HEK293 (cell line): ENCODE measurements around the gene ZNF326.

ENCODE experiments used
- CTCF ChIA-PET: fragments of 350-600 bp; formaldehyde crosslinking; extraction: SDS; loops from one replicate; lab custom pipeline; 2021; ENCODE audit warnings: antibody characterized with exemption; lab: Yijun Ruan, JAX
- POLR2A ChIA-PET: fragments of 300-600 bp; formaldehyde crosslinking; extraction: SDS; loops from one replicate; lab custom pipeline; 2020; ENCODE audit warnings: antibody characterized with exemption, inconsistent platforms; lab: Yijun Ruan, JAX
- H3K27ac ChIP-seq: fragments of 200-500 bp; sonication (Bioruptor generic); 2 replicates; pipeline ENCODE4 v1.5.1; 2014; ENCODE audit warnings: low read depth, low read length, control low read depth, inconsistent platforms; ENCODE audit errors: extremely low read depth
- H3K36me3 ChIP-seq, 2 experiments: fragments of 200-500 bp in 1 of 2; sonication (Bioruptor generic) in 1 of 2; 1 replicate in 1 of 2; 2 replicates in 1 of 2; pipeline ENCODE4 v1.5.1; 2014 to 2017; ENCODE audit warnings: inconsistent platforms in 2 of 2, low read length in 2 of 2; ENCODE audit not compliant: control insufficient read depth in 2 of 2, insufficient read depth in 1 of 2
- H3K4me1 ChIP-seq: fragments of 200-500 bp; sonication (Bioruptor generic); 2 replicates; pipeline ENCODE4 v1.5.1; 2014; ENCODE audit warnings: mild to moderate bottlenecking, low read length, inconsistent platforms; ENCODE audit not compliant: control insufficient read depth, insufficient read depth
- H3K4me3 ChIP-seq: 2 replicates; pipeline ENCODE4 v1.5.1; 2011; ENCODE audit warnings: low read depth, mild to moderate bottlenecking, control low read depth, low read length, moderate library complexity
- H3K9me3 ChIP-seq: fragments of 200-500 bp; sonication (Bioruptor generic); 2 replicates; pipeline ENCODE4 v1.5.1; 2014; ENCODE audit warnings: low read depth, low read length, inconsistent platforms; ENCODE audit not compliant: control insufficient read depth, insufficient read depth
- FEZF1 ChIP-seq: fragments of 450-650 bp; formaldehyde crosslinking; IDR thresholded peaks from 2 replicates; pipeline ENCODE4 v1.5.1; 2016; ENCODE audit warnings: missing biosample characterization, missing genetic modification characterization
- HOXC10 ChIP-seq: sonication (generic); formaldehyde crosslinking; IDR thresholded peaks from 2 replicates; pipeline ENCODE4 v1.8.1; 2023; ENCODE audit warnings: mild to moderate bottlenecking, missing genetic modification reagents
- KLF1 ChIP-seq: fragments of 450-650 bp; formaldehyde crosslinking; IDR thresholded peaks from 2 replicates; pipeline ENCODE4 v1.5.1; 2016; ENCODE audit warnings: missing biosample characterization, missing genetic modification characterization
- MZF1 ChIP-seq: fragments of 450-650 bp; formaldehyde crosslinking; IDR thresholded peaks from 2 replicates; pipeline ENCODE4 v1.5.1; 2017; ENCODE audit warnings: missing biosample characterization, missing genetic modification characterization, borderline replicate concordance
- SCRT2 ChIP-seq: fragments of 450-650 bp; formaldehyde crosslinking; IDR thresholded peaks from 2 replicates; pipeline ENCODE4 v1.5.1; 2016; ENCODE audit warnings: missing biosample characterization, missing genetic modification characterization
- SETDB1 ChIP-seq: IDR thresholded peaks from one replicate; pipeline ENCODE4 v1.6.1; 2017; ENCODE audit warnings: mild to moderate bottlenecking, low read length, moderate library complexity, mixed read lengths; ENCODE audit not compliant: insufficient read length
- ZBTB17 ChIP-seq: fragments of 450-650 bp; formaldehyde crosslinking; IDR thresholded peaks from 2 replicates; pipeline ENCODE4 v1.5.1; 2016; ENCODE audit warnings: missing biosample characterization, missing genetic modification characterization
- ZNF10 ChIP-seq: fragments of 450-650 bp; formaldehyde crosslinking; IDR thresholded peaks from 2 replicates; pipeline ENCODE4 v1.5.1; 2017; ENCODE audit warnings: missing biosample characterization, missing genetic modification characterization
- ZNF132 ChIP-seq: fragments of 450-650 bp; formaldehyde crosslinking; IDR thresholded peaks from 2 replicates; pipeline ENCODE4 v1.5.1; 2017; ENCODE audit warnings: missing biosample characterization, missing genetic modification characterization, borderline replicate concordance
- ZNF530 ChIP-seq: fragments of 450-650 bp; formaldehyde crosslinking; IDR thresholded peaks from 2 replicates; pipeline ENCODE4 v1.5.1; 2016; ENCODE audit warnings: low read depth, missing biosample characterization, missing genetic modification characterization
- ZNF560 ChIP-seq: fragments of 450-650 bp; formaldehyde crosslinking; IDR thresholded peaks from 2 replicates; pipeline ENCODE4 v1.5.1; 2017; ENCODE audit warnings: missing biosample characterization, missing genetic modification characterization, borderline replicate concordance
- ZXDB ChIP-seq: fragments of 450-650 bp; formaldehyde crosslinking; IDR thresholded peaks from 2 replicates; pipeline ENCODE4 v1.5.1; 2016; ENCODE audit warnings: missing biosample characterization, missing genetic modification characterization
- TF ChIP-seq, protein P1 (sequence below): fragments of 450-650 bp; formaldehyde crosslinking; IDR thresholded peaks from 2 replicates; pipeline ENCODE4; 2016; ENCODE audit warnings: missing biosample characterization, missing genetic modification characterization
- TF ChIP-seq, protein P2 (sequence below): fragments of 450-650 bp; IDR thresholded peaks from 2 replicates; pipeline ENCODE4 v1.5.1; 2018; ENCODE audit warnings: missing biosample characterization, mild to moderate bottlenecking, missing genetic modification characterization

The ZNF326 gene

DNA sequence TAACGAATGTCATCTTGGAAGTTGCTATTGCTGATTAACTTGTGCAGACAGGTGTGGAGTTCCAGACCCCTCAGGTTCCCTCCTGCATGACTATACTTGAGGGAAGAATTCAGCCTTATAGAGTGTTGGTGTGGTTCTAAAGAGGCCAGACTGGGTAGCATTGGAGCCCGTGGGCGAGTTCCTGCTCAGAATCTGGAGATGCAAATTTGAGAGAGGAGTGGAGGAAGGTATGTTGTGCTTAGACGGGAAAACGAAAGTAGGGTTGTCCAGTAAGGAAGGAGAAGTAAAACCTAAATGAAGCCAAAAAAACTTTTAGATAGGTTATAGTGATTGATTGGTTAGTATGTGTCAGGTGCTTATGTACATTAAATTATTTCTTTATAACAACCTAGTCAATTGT is 79.2 kb downstream of the ZNF326 start (continued):
- no peak for TF ChIP-seq MZF1 (tag by site-specific recombination)
- no peak for TF ChIP-seq ZNF560 (tag by site-specific recombination)
- TF ChIP-seq, all 188 proteins: peak for 0

DNA sequence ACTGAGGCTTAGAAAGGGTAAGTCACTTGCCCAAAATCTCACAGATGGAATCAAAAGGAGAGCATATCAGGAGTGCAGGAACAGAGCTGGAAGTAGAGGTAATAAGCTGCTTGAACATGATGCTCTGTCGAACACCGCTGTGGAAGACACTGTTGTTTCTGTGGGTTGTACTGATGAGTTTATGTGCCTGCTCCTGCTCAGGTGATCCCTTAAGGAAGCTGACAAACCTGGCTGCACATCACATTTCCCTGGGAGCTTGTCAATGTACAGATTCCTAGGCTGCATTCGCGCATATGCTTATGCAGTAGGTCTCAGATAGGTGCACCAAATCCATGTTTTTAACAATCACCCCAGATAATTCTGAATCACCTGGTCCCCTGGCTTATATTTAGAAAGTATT is 79.7 kb downstream of the ZNF326 start:
- no peaks in the 10 kb centered on the region for H3K36me3 ChIP-seq
- no peaks in the 10 kb centered on the region for H3K4me1 ChIP-seq
- CTCF ChIA-PET: interaction anchor here (0.6 kb wide), 1 partner anchor 985 kb away, joined by 4 read pairs; no protein-coding TSS in a partner anchor
- H3K9me3 ChIP-seq: no peaks in the 10 kb centered on the region
- POLR2A ChIA-PET: no interaction called here
- H3K27ac ChIP-seq: no peak overlapping the region
- no peak for TF ChIP-seq FEZF1
- TF ChIP-seq KLF1 (tag by site-specific recombination): no peak
- TF ChIP-seq, protein P1, sequence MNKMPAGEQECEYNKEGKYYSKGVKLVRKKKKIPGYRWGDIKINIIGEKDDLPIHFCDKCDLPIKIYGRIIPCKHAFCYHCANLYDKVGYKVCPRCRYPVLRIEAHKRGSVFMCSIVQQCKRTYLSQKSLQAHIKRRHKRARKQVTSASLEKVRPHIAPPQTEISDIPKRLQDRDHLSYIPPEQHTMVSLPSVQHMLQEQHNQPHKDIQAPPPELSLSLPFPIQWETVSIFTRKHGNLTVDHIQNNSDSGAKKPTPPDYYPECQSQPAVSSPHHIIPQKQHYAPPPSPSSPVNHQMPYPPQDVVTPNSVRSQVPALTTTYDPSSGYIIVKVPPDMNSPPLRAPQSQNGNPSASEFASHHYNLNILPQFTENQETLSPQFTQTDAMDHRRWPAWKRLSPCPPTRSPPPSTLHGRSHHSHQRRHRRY: no peak
- no peak for TF ChIP-seq ZNF10 (tag by site-specific recombination)
- no peak overlapping the region for H3K4me3 ChIP-seq

DNA sequence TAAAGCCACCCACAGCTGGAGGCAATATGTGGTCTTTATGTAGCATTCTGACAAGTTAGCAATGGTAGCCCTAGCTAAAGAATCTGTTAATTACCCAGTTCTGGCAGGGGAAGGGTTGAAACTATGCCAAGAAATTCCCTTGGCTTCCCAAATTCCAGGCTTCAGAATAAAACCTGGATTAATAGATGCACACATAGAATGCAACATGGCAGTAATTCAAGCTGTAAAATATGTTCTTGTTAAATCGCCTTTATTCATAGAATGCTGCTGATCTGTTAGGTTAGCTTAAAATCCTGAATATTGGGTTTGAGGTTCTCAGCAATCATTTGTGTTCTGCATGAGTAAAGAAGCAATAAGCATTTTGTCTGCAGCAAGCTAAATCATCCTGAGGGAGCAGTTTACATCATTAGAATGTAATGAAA is 80.1 kb downstream of the ZNF326 start:
- no peaks in the 10 kb centered on the region for H3K4me1 ChIP-seq
- H3K36me3 ChIP-seq: no peaks in the 10 kb centered on the region
- ChIA-PET POLR2A (no interaction called here), CTCF (interaction anchor here (0.6 kb wide), 1 partner anchor 985 kb away, joined by 4 read pairs; no protein-coding TSS in a partner anchor)
- no peak overlapping the region for H3K4me3 ChIP-seq
- TF ChIP-seq ZNF132 (tag by site-specific recombination) (no peak), ZNF530 (tag by site-specific recombination) (no peak), ZXDB (tag by site-specific recombination) (no peak), HOXC10 (no peak), ZBTB17 (tag by site-specific recombination) (0 out of 2 replicates have a peak, but pooled peaks have one; percentile 36)
- TF ChIP-seq, protein P2, sequence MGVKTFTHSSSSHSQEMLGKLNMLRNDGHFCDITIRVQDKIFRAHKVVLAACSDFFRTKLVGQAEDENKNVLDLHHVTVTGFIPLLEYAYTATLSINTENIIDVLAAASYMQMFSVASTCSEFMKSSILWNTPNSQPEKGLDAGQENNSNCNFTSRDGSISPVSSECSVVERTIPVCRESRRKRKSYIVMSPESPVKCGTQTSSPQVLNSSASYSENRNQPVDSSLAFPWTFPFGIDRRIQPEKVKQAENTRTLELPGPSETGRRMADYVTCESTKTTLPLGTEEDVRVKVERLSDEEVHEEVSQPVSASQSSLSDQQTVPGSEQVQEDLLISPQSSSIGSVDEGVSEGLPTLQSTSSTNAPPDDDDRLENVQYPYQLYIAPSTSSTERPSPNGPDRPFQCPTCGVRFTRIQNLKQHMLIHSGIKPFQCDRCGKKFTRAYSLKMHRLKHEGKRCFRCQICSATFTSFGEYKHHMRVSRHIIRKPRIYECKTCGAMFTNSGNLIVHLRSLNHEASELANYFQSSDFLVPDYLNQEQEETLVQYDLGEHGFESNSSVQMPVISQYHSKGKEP (tag by site-specific recombination): peak; percentile 46; the same call in 1 of the 2 replicates
- no peak overlapping the region for H3K27ac ChIP-seq
- H3K9me3 ChIP-seq: no peaks in the 10 kb centered on the region

DNA sequence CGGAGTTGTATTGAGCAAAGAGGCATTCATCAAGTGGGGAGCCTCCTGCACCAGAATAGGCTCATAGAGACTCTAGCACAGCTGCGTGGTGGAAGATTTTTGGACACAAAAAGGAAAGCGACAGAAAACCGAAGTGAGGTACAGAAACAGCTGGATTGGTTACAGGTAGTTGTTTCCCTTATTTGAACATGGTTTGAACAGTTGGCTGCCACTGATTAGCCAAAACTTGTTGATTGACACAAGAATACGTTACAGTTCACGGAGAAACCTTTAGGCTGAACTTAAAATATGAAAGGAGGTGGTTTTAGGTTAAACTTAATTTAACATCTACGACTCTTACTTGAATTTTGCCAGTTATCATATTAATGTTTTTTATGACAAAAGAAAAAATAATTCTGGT is 89.1 kb downstream of the ZNF326 start:
- no peak overlapping the region for H3K4me3 ChIP-seq
- TF ChIP-seq SCRT2 (tag by site-specific recombination) (peak; percentile 62), SETDB1 (no peak)
- POLR2A ChIA-PET: no interaction called here
- no peak overlapping the region for H3K27ac ChIP-seq
- no peaks in the 10 kb centered on the region for H3K36me3 ChIP-seq
- CTCF ChIA-PET: no interaction called here
- no peaks in the 10 kb centered on the region for H3K4me1 ChIP-seq
- H3K9me3 ChIP-seq: no peaks in the 10 kb centered on the region
